ENCODE measurements around the gene PDE4D. TPM values are rescaled to one million over a fixed set of nuclear protein-coding genes. Genes with fewer than 3 reads are reported as not detected.

PDE4D gene
- total RNA-seq, 1 experiment from 2014 or later: 2.1 TPM

DNA sequence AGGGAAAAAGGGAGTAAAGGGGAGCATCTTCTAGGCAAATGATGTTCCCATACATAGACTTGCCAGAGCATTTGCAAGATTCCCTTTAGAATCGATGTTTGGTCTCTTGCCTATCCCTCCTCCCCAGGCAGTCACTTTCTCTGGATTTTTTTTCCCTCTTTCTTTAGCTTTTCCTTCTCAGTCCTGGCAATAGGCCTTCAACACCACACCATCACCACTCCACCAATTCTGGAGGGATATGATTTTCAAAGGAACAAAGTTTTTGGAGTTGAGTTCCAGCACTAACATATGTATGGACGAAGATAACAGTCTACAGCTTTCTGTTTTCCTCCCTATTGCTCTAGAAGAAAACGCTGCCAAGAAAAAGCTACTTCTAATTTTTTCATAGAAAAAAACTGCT, 377.4 kb downstream of the PDE4D start:
- no peak overlapping the region for H2AK5ac ChIP-seq (ENCODE audit: insufficient read length, low read length)
- TF ChIP-seq, protein P1, sequence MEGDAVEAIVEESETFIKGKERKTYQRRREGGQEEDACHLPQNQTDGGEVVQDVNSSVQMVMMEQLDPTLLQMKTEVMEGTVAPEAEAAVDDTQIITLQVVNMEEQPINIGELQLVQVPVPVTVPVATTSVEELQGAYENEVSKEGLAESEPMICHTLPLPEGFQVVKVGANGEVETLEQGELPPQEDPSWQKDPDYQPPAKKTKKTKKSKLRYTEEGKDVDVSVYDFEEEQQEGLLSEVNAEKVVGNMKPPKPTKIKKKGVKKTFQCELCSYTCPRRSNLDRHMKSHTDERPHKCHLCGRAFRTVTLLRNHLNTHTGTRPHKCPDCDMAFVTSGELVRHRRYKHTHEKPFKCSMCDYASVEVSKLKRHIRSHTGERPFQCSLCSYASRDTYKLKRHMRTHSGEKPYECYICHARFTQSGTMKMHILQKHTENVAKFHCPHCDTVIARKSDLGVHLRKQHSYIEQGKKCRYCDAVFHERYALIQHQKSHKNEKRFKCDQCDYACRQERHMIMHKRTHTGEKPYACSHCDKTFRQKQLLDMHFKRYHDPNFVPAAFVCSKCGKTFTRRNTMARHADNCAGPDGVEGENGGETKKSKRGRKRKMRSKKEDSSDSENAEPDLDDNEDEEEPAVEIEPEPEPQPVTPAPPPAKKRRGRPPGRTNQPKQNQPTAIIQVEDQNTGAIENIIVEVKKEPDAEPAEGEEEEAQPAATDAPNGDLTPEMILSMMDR (conservative IDR thresholded peaks at IDR 0.05): no peak

More for the DNA sequence above, 377.4 kb downstream of the PDE4D start:
- no peak overlapping the region for H3K4me3 Mint-ChIP-seq
- H2AFZ ChIP-seq (ENCODE audit: low read length): no peak overlapping the region
- H3K23ac ChIP-seq (ENCODE audit: insufficient read length, low read depth, low read length): no peak overlapping the region
- H2BK120ac ChIP-seq (ENCODE audit: low read depth, low read length, poor library complexity, severe bottlenecking): no peak overlapping the region
- H3K27ac Mint-ChIP-seq: no peak overlapping the region; a peak in 2 of 7 replicates
- H4K20me1 ChIP-seq (ENCODE audit: control insufficient read depth, insufficient read depth, insufficient read length): no peaks in the 10 kb centered on the region
- H3T11ph ChIP-seq (ENCODE audit: low read length): no peak overlapping the region
- H3K27me3 ChIP-seq (ENCODE audit: insufficient read depth, low read length): no peaks in the 10 kb centered on the region
- no peak overlapping the region for H2BK20ac ChIP-seq (ENCODE audit: low read depth, low read length, poor library complexity, severe bottlenecking)
- no peak overlapping the region for H2BK5ac ChIP-seq (ENCODE audit: insufficient read length, low read length)
- H3K23me2 ChIP-seq (ENCODE audit: insufficient read length, low read depth, low read length, poor library complexity, severe bottlenecking): no peaks in the 10 kb centered on the region
- H3K79me1 ChIP-seq (ENCODE audit: insufficient read depth, low read depth, low read length, poor library complexity, severe bottlenecking): no peaks in the 10 kb centered on the region
- H4K8ac ChIP-seq (replicated peaks; ENCODE audit: insufficient read length, low read depth, low read length): no peak overlapping the region
- no peak overlapping the region for H3K4me2 ChIP-seq (ENCODE audit: insufficient read depth, insufficient read length, low read length)
- H3K14ac ChIP-seq (ENCODE audit: insufficient read depth, low read length): no peak overlapping the region
- no peak overlapping the region for H3K9ac ChIP-seq (ENCODE audit: extremely low read depth, insufficient read length, low read length)
- no peak for DNase-seq
- H3K79me2 ChIP-seq (ENCODE audit: insufficient read depth, low read length): no peaks in the 10 kb centered on the region
- H2BK15ac ChIP-seq (ENCODE audit: low read depth, low read length): no peak overlapping the region
- no peaks in the 10 kb centered on the region for H3K4me1 Mint-ChIP-seq
- no peaks in the 10 kb centered on the region for H3K36me3 Mint-ChIP-seq (ENCODE audit: insufficient read depth in 1 of 3, low read depth in 3 of 3)
- no peaks in the 10 kb centered on the region for H3K9me3 ChIP-seq (ENCODE audit: control insufficient read depth, low read depth, low read length)
- no peak overlapping the region for H3K27ac ChIP-seq (ENCODE audit: insufficient read length, low read depth, low read length)
- no peak overlapping the region for H4K5ac ChIP-seq (ENCODE audit: insufficient read length, low read depth, low read length)
- H3K27me3 Mint-ChIP-seq (ENCODE audit: low read depth): no peaks in the 10 kb centered on the region
- no peak overlapping the region for H4K91ac ChIP-seq (ENCODE audit: insufficient read length, low read depth, low read length)
- H3K18ac ChIP-seq (ENCODE audit: insufficient read length, low read depth, low read length): no peak overlapping the region
- H3K4me1 ChIP-seq (ENCODE audit: insufficient read depth, low read length): no peaks in the 10 kb centered on the region
- H2BK12ac ChIP-seq (ENCODE audit: insufficient read length, low read depth, low read length): no peak overlapping the region
- H3K56ac ChIP-seq (ENCODE audit: insufficient read length, low read depth, low read length): no peak overlapping the region
- no CpG with 5 or more reads among the region's 3 CpGs for WGBS (ENCODE audit: extremely low coverage, insufficient read length, low lambda C conversion rate)
- H3K4ac ChIP-seq (ENCODE audit: low read depth, low read length): no peak overlapping the region
- no peaks in the 10 kb centered on the region for H3K9me3 Mint-ChIP-seq
